Stimulated activated CD8-positive, alpha-beta memory T cell treated with anti-CD3 and anti-CD28 coated beads, Interleukin-12 subunit alpha, Interleukin-12 subunit beta, amount 100 ng/mL, for 1 hour (primary cell): ENCODE results near the gene DCTN2.
A peak's percentile ranks its signal among the peaks of the same experiment; 100 is the strongest.

Source experiments
- DNase-seq: peaks from one replicate; pipeline ENCODE4 v3.0.0-alpha.2; 2020; ENCODE audit warnings: low read depth

The DCTN2 gene

DNA sequence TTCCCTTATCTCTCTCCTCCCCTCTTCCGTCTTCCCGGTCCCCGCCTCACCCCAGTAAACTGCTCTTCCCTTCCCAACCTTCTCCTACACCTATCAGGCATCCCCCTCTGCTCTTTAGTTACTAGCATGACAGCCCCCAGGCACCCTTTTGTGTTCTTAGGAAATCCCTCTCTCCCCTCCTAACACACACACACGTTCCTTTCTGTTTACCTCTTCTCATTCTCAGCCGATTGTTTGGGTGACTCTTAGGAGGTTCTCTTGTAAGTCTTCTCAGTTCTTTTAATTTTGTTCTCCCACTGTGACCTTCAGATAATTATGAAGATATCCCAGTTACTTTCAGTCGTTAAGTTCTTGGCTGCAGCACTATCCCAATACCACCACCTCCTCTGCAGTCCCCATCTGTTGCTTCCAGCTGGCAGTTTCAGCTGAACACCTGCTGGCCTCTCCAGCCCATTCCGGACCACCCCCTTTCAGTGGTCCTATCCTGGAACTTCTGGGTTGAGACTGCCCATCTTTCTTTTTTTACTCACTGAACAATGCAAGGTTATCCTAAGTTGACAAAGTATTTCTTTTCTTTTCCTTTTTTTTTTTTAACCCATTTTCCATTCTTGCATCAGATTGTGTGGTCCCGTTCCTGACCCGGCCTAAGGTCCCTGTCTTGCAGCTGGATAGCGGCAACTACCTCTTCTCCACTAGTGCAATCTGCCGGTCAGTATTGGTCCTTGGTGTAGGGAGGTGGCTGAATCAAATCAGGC is 58.4 kb downstream of the DCTN2 start:
- DNase-seq, result no peak

GRCh38 chr12:57487597-57488401 is 59.2 kb downstream of the DCTN2 start, which contains the start of gene MARS1:
TSS of gene MARS1 (plus strand) at chr12:57488068. CDS start at chr12:57488091, 23 bp downstream.
- peak; percentile 84 for DNase-seq

DNA sequence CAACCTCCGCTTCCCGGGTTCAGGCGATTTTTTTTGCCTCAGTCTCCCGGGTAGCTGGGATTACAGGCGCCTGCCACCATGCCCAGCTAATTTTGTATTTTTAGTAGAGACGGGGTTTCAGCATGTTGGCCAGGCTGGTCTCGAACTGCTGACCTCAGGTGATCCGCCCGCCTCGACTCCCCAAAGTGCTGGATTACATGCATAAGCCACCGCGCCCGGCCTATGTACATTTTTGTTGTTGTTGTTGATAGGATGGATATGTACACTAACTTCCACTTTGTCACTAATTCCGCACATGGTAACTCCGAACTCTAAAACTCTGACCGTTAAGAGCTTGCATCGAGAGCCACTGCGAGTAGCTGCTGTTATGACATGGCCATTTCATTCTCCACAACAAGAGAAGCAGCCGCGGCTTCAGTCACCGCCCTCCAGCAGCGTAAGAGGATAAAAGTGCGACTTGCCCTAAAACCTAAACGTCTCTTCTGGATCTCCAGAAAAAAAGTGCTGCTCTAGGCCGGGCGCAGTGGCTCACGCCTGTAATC is 59.9 kb downstream of the DCTN2 start:
- no peak for DNase-seq

GRCh38 chr12:57485695-57486094 is 61.3 kb downstream of the DCTN2 start:
- DNase-seq, result no peak

DNA sequence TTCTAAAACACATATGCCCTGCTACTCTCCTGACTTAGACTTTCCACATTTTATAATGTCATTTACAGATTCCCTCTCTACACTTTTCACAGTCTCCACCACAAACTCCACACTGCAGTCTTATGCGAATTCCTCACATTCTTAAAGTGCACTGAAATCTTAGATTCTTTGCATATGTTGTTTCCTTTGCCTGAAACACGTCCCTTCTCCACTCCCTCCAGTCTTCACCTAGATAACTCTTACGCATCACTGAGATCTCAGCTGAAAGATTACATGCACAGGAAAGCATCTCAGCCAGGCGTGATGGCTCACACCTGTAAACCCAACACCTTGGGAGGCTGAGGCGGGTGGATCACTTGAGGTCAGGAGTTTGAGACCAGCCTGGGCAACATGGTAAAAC is 63.5 kb downstream of the DCTN2 start:
- no peak for DNase-seq

- DNase-seq, result no peak
Measured at GRCh38 chr12:57481671-57482070, 65.3 kb downstream of the DCTN2 start.
